Fibroblast of the aortic adventitia (primary cell): Measurements from ENCODE around the gene SH3RF2. TPM values are rescaled to one million over a fixed set of nuclear protein-coding genes. Genes with fewer than 3 reads are reported as not detected.

Source experiments
- DNase-seq: peaks from one replicate; pipeline ENCODE4 v3.0.0-alpha.2; 2010; ENCODE audit warnings: low read depth
- H3K4me3 ChIP-seq: 2 replicates; pipeline ENCODE4 v1.5.1; 2011; ENCODE audit warnings: low read depth, mild to moderate bottlenecking, control low read depth, low read length, moderate library complexity
- total RNA-seq: library from RNA; depleted of rRNA; stranded (reverse); fragments of >200 nt; gene quantifications from 2 replicates; pipeline ENCODE4 v1.2.3, GENCODE V29; 2012; ENCODE audit warnings: low replicate concordance
- TF ChIP-seq, protein P1 (sequence below): IDR thresholded peaks from 2 replicates; pipeline ENCODE4 v1.5.1; 2011; ENCODE audit warnings: mild to moderate bottlenecking, low read length, control low read depth, inconsistent platforms; ENCODE audit not compliant: insufficient read depth

SH3RF2 gene
- total RNA-seq, 1 donor: 6.7 TPM

DNA sequence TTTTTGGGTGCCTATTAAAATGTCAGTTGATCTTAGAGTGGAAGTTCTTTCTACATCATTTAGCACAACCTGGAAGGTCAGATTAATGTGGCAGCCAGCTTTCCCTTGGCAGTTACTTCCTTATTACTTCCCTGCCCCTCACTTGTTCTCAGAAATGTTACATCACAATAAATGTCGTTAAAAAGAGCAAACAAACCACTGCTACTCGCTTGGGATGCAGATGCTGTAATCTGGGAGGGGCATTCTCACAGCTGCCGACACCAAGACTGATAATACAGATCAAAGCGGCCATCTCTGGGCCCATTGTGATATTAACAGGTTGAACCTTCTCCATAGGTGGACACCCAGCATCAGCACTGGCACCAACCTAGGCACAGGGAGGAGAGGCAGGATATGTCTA is 139.7 kb downstream of the SH3RF2 start:
- DNase-seq: no peak
- no peak overlapping the region for H3K4me3 ChIP-seq
- TF ChIP-seq, protein P1, sequence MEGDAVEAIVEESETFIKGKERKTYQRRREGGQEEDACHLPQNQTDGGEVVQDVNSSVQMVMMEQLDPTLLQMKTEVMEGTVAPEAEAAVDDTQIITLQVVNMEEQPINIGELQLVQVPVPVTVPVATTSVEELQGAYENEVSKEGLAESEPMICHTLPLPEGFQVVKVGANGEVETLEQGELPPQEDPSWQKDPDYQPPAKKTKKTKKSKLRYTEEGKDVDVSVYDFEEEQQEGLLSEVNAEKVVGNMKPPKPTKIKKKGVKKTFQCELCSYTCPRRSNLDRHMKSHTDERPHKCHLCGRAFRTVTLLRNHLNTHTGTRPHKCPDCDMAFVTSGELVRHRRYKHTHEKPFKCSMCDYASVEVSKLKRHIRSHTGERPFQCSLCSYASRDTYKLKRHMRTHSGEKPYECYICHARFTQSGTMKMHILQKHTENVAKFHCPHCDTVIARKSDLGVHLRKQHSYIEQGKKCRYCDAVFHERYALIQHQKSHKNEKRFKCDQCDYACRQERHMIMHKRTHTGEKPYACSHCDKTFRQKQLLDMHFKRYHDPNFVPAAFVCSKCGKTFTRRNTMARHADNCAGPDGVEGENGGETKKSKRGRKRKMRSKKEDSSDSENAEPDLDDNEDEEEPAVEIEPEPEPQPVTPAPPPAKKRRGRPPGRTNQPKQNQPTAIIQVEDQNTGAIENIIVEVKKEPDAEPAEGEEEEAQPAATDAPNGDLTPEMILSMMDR: no peak

DNA sequence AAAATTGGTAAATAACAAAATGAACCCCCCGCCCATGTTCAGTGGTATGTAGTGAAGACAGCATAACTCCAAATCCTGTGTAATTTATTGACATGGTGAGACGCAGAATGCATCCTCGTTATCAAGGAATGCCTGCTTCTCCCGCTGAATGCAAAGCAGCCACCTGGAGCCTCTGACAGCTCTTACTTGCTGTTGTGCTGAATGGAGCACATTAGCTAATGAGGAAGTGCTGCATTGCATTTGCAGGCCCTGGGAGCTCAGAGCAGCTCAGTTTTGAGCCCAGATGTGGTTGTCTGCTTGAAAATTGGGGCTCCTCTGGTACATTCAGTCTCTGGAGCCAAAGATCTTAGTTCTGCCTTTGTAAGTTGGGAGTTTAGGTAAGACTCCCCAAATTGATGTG is 140.1 kb downstream of the SH3RF2 start:
- no peak for DNase-seq
- TF ChIP-seq, protein P1: no peak

DNA sequence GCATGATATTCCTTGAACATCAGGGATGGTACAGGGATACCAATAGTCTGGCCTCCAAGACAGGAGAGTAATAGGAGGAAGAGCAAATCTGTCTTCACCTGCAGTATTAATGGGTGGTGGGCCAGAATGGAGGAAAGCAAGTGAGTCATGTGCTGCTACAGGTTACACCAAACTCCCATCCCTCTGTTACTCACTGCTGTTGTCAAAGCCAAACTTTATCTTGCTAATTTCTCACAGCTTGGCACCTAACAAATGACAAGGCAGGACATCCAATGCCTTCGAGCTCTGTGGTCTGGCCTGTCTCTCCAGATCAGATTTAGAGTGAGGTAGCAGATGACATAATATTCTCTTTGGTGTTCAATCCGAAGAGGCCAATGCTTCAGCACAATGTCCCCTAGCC is 142.2 kb downstream of the SH3RF2 start:
- H3K4me3 ChIP-seq: no peak overlapping the region
- DNase-seq: no peak

More for the DNA sequence above, 140.1 kb downstream of the SH3RF2 start:
- no peak overlapping the region for H3K4me3 ChIP-seq

DNA sequence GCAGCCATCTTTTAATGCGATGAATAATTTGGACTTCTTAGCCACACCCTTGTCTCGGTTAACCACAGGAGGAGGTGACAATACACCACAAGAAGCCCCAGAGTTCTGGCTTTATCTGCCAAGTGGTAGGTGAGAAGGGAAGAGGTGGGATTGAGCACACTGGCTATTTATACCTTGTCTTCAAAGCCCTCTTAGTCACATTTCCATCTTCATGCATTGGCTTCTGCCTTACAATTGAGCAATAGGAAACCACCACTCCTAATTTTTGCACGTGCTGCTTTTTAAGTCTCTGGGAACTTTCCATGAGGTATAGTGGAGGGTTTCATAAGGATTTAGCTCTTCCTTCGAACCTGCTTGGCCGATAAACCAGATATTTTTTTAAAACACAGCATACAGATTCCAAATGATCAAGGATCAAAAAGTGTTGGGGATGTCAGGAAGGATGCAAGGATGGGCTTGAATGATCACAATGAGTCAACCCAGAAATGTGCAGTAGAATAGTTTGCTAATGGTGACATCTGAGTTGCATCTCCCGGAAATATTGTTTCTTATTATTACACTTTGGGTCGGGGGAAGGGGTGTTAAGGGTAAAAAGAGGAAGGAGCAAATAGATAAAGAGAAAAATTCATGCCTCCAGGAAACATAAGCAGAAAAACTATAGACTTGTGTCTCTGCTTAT is 143.5 kb downstream of the SH3RF2 start:
- DNase-seq: peak; percentile 32
- TF ChIP-seq, protein P1: no peak
- no peak overlapping the region for H3K4me3 ChIP-seq

More for the DNA sequence above, 142.2 kb downstream of the SH3RF2 start:
- TF ChIP-seq, protein P1: no peak

DNA sequence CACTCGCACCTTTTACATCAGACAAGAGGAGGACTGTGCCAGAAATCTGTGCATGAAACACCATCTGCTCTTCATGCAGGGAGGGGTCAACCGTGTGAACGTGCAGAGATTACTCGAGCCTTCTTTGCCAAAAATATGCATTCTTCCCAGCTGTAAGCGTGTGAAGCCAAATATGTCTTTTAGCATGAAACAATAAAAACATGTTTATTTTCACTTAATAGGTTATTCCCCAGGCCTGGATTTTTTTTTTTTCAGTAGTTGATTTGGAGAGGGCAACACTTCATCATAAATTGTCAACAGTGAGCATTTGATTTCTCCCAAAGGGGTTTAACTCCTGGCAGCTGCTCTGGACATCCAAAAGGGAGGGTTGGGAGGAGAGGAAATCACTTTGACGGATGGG is 145.2 kb downstream of the SH3RF2 start:
- TF ChIP-seq, protein P1: no peak
- DNase-seq: peak; percentile 22
- no peak overlapping the region for H3K4me3 ChIP-seq

DNA sequence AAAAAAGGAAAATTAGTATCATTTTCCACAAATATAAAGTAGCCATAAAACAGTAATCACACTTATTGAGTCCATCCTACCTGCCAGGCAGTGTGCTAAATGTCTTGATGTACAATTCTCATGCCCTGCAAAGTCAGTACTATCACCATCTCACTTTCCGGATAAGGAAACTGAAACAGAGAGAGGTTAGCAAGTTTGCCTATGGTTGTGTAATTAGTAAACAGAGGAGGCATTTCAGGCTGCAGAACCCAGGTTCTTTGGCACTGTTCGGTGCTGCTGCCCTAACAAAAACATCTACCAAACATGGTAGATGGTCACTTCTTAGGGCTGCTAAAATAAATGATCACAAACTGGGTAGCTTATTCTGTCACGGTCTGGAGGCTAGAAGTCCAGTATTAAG is 146.4 kb downstream of the SH3RF2 start:
- TF ChIP-seq, protein P1: no peak
- DNase-seq: no peak
- H3K4me3 ChIP-seq: no peak overlapping the region

DNA sequence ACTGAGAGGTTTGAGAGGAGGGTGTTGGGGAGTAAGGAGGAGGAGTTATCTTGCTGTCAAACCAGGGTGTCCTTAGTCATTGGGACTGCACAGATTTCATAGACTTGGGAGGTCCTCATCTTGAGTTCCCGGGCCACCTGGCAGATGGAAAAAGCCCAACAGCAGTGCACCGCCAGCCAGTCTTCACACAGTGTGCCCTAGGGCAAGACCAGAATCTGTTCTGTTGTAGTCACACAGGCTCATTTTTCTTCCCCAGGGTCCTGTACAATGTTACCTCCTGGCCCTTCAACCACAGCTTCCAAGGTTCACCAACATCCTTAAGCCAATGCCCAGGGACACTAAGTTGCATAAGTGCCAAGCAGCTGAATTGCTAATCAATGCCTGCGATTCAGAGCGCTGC is 148.0 kb downstream of the SH3RF2 start:
- TF ChIP-seq, protein P1: no peak

More for the DNA sequence above, 148.0 kb downstream of the SH3RF2 start:
- H3K4me3 ChIP-seq: no peak overlapping the region
- no peak for DNase-seq
